Activated CD8-positive, alpha-beta memory T cell treated with anti-CD3 and anti-CD28 coated beads, Interleukin-2, amount 10 ng/mL, durations not matched to agents 7 days and 5 days (primary cell): ENCODE results near the gene ELAVL4. TPM values are rescaled to one million over a fixed set of nuclear protein-coding genes. Genes with fewer than 3 reads are reported as not detected.

Experiments used
- ATAC-seq: fragments of 150-1000 bp; cut with Tn5 transposase; one replicate; pipeline ENCODE4 v1.10.0; 2021; ENCODE audit warnings: moderate library complexity
- CTCF ChIA-PET: fragments of 350-600 bp; sonication (Branson Sonifier 250); formaldehyde crosslinking; loops from one replicate; lab custom pipeline; 2021; ENCODE audit warnings: antibody characterized with exemption; lab: Charles Lee
- DNase-seq: peaks from one replicate; pipeline ENCODE4 v3.0.0-alpha.2; 2020
- H3K27ac Mint-ChIP-seq: one replicate; pipeline ENCODE4 v1.8.0; 2021; ENCODE audit warnings: mild to moderate bottlenecking, mixed read lengths
- H3K27me3 Mint-ChIP-seq: one replicate; pipeline ENCODE4 v1.8.0; 2021; ENCODE audit warnings: mixed read lengths
- H3K36me3 Mint-ChIP-seq: one replicate; pipeline ENCODE4 v1.8.0; 2021; ENCODE audit warnings: mild to moderate bottlenecking, mixed read lengths
- H3K4me1 Mint-ChIP-seq: one replicate; pipeline ENCODE4 v1.8.0; 2021; ENCODE audit warnings: mixed read lengths
- H3K4me3 Mint-ChIP-seq: one replicate; pipeline ENCODE4 v1.8.0; 2021; ENCODE audit warnings: mild to moderate bottlenecking, moderate library complexity, mixed read lengths
- H3K9me3 Mint-ChIP-seq: one replicate; pipeline ENCODE4 v1.8.0; 2022; ENCODE audit warnings: low read depth, mixed read lengths
- total RNA-seq, 2 experiments: library from RNA; stranded (reverse); gene quantifications; one replicate each; pipeline ENCODE4 v1.2.3, GENCODE V29; 2021

ELAVL4 gene
- total RNA-seq, 2 experiments from 2014 or later = not detected

DNA sequence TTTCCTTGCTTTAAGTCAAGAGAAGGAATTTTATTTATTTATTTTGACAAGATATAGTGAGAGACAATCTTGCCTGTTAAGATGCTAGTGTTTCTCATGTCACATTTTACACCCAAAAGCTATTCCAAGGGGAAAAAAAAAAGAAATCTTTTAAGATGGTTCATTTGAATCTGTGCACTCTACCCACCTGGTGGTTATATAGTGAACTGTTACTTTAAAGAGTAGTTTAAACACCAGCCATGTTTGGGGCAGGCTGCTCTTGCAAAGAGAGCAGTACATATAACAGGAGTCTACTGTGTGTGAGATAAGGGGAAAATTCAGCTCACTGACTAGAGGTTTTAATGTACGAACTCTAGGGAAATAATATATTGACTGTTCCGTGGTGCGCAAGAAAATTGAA lies 3.3 kb upstream of the ELAVL4 start:
- peaks cover 3% of the 10 kb centered on the region for H3K9me3 Mint-ChIP-seq
- CTCF ChIA-PET = no interaction called here
- peaks cover 26% of the 10 kb centered on the region for H3K27me3 Mint-ChIP-seq
- H3K4me1 Mint-ChIP-seq = peaks cover 6% of the 10 kb centered on the region
- H3K4me3 Mint-ChIP-seq = no peak overlapping the region
- no peaks in the 10 kb centered on the region for H3K36me3 Mint-ChIP-seq
- ATAC-seq (no peak), DNase-seq (no peak)
- H3K27ac Mint-ChIP-seq = no peak overlapping the region

DNA sequence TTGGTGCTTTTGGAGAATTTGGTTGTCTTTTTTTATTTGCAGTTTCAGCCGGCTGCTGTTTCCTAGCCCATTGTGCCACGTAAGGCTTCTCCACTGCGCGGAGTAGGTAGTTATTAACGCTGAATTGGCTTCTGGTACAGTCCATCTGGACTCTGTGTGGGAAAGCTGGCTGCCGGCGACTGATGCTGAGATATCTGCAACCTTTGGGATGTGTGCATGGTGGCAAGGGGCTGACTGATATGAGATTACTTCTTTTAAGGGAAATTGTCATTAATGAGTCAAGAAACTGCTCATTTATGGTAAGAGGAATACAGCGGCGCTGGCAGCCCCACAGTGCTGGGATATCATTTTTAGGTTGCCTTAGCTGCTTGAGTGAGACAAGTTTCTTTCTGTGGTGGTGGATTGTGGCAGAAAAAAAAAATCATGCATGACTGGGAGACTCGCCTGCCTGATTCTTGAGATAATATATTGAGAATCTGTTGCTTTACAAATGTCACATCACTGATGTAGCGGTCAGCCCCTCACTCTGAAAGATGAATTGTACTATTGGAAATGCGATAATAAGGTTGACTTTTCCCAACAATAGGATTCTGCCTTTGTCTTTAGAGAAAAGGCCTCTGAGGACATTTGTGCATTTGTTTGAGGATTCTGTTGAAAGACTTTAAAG lies 2.5 kb upstream of the ELAVL4 start:
- no peak for ATAC-seq
- Mint-ChIP-seq H3K9me3 (peaks cover 3% of the 10 kb centered on the region), H3K4me3 (no peak overlapping the region), H3K4me1 (peaks cover 6% of the 10 kb centered on the region), H3K27me3 (peaks cover 34% of the 10 kb centered on the region), H3K36me3 (no peaks in the 10 kb centered on the region), H3K27ac (no peak overlapping the region)
- CTCF ChIA-PET = no interaction called here
- no peak for DNase-seq

DNA sequence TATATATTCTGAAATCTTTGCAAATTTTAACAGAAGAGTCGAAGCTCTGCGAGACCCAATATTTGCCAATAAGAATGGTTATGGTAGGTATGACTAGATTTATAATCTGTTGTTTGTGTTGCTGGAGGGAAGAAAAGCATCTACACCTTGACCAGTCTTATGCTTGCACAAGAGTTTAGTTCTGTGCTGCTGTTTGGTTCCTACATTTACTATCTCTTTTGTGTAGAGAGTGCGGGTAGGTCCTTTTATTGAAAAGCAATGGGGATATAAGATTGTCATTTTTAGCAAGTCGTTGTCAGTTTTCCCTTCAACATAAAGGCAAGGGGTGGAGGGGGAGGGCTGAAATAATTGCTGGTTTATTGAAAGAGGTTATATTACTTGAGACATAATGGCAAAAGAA lies 396 bp downstream of the ELAVL4 start:
- H3K9me3 Mint-ChIP-seq = peaks cover 3% of the 10 kb centered on the region
- ATAC-seq = no peak
- CTCF ChIA-PET = no interaction called here
- no peak overlapping the region for H3K27ac Mint-ChIP-seq
- H3K4me1 Mint-ChIP-seq = peaks cover 6% of the 10 kb centered on the region
- no peaks in the 10 kb centered on the region for H3K36me3 Mint-ChIP-seq
- H3K27me3 Mint-ChIP-seq = peaks cover 46% of the 10 kb centered on the region
- no peak overlapping the region for H3K4me3 Mint-ChIP-seq
- DNase-seq = no peak

DNA sequence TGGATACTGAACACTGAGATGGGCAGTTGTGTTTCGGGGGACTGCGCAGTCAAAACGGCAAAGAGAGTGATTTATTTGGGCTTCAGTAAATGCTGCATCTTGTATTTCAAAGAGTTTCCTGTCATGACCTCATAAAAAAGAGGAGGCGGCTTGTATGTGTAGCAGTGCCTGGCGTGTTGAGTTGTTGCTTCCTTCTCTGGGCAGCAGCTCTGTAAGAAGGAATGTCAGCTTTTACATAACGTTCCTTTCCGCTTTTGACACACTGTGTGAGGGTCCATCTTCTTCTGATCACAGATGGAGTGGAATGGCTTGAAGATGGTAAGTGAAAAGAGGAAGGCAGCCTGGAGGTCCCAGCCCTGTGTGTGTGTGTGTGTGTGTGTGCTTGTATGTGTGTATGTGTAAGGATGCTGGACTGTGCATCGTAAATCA lies 941 bp downstream of the ELAVL4 start:
- no peak for DNase-seq
- Mint-ChIP-seq H3K27ac (no peak overlapping the region), H3K4me1 (peaks cover 6% of the 10 kb centered on the region), H3K27me3 (peaks cover 46% of the 10 kb centered on the region), H3K4me3 (no peak overlapping the region), H3K9me3 (peaks cover 3% of the 10 kb centered on the region), H3K36me3 (no peaks in the 10 kb centered on the region)
- no peak for ATAC-seq
- CTCF ChIA-PET = no interaction called here

DNA sequence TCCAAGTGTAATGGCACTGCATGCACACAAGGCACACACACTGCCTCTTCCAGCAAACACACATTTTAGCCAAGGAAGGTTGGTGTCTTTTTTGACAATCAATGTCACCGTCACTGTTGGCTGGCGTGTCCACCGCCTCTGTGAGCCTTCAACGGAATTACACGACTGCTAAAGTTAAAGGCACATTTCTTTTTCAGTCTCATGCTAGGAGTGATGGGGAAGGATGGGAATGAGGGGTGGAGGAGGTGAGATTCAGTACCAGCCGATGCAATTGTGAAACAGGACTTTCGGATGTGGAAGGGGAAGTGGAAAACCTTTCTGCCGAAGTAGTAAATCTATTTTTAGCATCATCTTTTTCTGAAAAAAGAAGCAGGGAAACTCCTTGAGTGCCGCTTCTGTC lies 1.4 kb downstream of the ELAVL4 start:
- Mint-ChIP-seq H3K4me1 (peaks cover 6% of the 10 kb centered on the region), H3K9me3 (peaks cover 3% of the 10 kb centered on the region), H3K4me3 (no peak overlapping the region), H3K36me3 (no peaks in the 10 kb centered on the region), H3K27ac (no peak overlapping the region), H3K27me3 (peaks cover 46% of the 10 kb centered on the region)
- DNase-seq (no peak), ATAC-seq (no peak)
- CTCF ChIA-PET = no interaction called here

DNA sequence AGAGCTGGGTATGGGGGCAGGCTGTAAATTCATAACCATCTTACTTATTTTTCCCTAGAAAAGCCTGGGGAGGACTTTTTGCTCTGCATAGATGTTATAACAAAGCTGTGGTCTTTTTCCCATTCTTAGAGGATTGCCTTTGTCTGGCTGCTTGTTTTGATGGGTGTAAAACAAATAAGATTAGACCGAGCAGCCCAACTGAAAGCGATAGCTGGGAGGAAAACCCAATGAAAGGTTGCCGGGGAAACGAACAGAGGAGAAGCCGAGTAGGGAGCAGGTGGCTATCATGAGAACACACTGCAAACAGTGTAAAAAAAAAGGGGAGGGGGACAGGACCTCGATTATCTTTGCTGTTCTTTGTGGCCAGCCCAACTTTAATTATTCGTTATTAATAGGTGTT lies 1.9 kb downstream of the ELAVL4 start:
- H3K4me3 Mint-ChIP-seq = no peak overlapping the region
- H3K4me1 Mint-ChIP-seq = peaks cover 6% of the 10 kb centered on the region
- peaks cover 3% of the 10 kb centered on the region for H3K9me3 Mint-ChIP-seq
- DNase-seq = no peak
- H3K27ac Mint-ChIP-seq = no peak overlapping the region
- no peaks in the 10 kb centered on the region for H3K36me3 Mint-ChIP-seq
- peaks cover 46% of the 10 kb centered on the region for H3K27me3 Mint-ChIP-seq
- ATAC-seq = no peak
- CTCF ChIA-PET = no interaction called here

DNA sequence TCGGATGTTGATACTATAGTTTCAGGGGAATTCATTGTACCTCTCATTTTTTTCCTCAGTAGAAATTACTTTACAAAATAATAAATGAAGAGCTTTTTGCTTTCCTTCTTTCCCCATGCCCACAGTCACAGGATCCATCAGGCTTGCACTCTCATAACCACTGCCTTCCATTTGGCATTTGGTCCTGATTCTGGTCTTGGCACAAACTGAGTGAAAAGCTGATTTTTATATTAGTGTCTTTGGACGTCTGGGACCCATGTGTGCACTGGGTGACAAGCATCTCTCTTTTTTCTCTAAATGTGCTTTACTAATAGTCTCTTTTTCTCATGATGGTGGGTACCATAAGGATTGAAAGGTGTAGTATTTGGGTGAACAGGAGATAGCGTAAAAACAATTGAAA lies 2.8 kb downstream of the ELAVL4 start:
- peaks cover 6% of the 10 kb centered on the region for H3K4me1 Mint-ChIP-seq
- peaks cover 46% of the 10 kb centered on the region for H3K27me3 Mint-ChIP-seq
- H3K27ac Mint-ChIP-seq = no peak overlapping the region
- H3K9me3 Mint-ChIP-seq = peaks cover 3% of the 10 kb centered on the region
- H3K36me3 Mint-ChIP-seq = no peaks in the 10 kb centered on the region
- ATAC-seq = no peak
- no peak overlapping the region for H3K4me3 Mint-ChIP-seq
- CTCF ChIA-PET = no interaction called here
- no peak for DNase-seq

DNA sequence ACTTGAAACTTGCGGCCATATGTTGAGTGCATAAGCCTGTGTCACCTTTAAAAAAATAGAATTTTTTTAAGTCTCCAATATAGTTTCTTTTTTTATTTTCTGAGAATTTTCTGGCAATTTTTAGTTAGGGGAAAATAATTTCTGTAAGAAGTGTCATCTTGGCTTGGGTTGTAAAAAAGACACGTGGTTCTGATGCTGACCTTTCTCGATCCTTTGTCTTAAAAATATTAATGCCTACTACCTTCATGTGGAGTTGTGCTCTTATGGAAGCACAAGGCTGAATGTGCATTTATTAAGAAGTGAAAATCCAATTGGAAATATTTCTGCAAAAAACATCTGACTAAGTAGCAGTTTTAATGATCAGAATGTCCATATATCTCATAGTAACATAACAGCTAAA lies 3.5 kb downstream of the ELAVL4 start:
- Mint-ChIP-seq H3K4me3 (no peak overlapping the region), H3K27ac (no peak overlapping the region), H3K9me3 (peaks cover 3% of the 10 kb centered on the region), H3K36me3 (no peaks in the 10 kb centered on the region), H3K4me1 (peaks cover 6% of the 10 kb centered on the region), H3K27me3 (peaks cover 46% of the 10 kb centered on the region)
- CTCF ChIA-PET = no interaction called here
- ATAC-seq (no peak), DNase-seq (no peak)

DNA sequence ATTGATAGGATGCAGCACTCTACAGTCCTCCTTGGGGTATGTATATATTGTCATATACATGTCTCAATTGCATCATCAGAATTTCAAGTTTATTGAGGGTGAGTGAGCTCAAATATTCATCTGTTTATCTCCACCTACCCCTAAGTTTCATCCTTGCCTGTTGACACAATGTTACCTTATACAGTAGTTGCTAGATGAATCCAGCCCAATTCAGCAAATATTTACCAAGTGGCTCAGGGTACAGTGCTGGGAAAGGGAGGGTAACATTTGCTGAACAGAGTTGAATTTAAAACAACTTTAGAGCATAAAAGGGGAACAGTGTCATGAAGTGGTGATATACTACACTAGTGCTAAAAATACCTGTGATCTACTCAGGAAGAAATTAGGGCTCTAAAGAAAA lies 14.4 kb downstream of the ELAVL4 start:
- Mint-ChIP-seq H3K9me3 (no peaks in the 10 kb centered on the region), H3K4me3 (no peak overlapping the region), H3K4me1 (no peaks in the 10 kb centered on the region), H3K27ac (no peak overlapping the region), H3K36me3 (no peaks in the 10 kb centered on the region), H3K27me3 (no peaks in the 10 kb centered on the region)
- CTCF ChIA-PET = no interaction called here
- ATAC-seq = no peak
- no peak for DNase-seq

DNA sequence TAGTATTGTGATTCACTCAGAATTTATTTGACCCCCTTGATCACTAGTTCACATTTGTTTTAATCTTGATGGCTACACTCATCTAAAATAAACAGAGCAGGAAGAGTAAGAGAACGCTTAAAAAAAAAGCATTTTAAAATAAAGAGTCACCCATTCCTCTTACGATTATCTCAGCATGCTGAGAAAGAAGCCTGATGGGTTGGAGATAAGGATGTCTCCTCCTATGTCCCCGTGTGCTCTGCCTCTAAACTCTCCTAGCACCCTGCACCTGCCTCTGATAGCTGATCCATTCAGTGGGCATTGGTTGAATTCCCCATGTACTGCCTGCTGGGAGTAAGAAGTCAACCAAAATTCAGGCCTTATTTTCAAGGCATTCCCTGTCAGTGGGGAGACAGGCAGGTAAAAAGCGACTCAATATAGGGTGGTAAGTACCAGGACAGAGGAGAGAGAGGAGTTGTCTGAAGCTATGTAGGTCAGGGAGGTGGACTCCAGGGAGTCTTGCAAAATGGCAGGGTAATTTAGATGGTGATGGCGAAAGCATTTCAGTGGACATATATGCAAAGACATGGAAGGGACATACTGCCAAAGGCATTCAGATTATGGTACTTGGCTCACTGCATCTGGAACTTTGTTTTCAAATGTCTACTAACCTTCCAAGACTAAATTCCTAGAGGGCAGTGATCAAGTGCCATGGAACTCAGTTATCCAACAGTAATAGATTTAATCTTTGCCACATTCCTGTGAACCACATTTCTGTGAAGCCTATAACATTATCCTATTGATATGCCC lies 18.4 kb downstream of the ELAVL4 start:
- no peaks in the 10 kb centered on the region for H3K36me3 Mint-ChIP-seq
- no peak overlapping the region for H3K4me3 Mint-ChIP-seq
- no peak for ATAC-seq
- no peaks in the 10 kb centered on the region for H3K4me1 Mint-ChIP-seq
- no peak overlapping the region for H3K27ac Mint-ChIP-seq
- no peak for DNase-seq
- no peaks in the 10 kb centered on the region for H3K9me3 Mint-ChIP-seq
- no peaks in the 10 kb centered on the region for H3K27me3 Mint-ChIP-seq
- CTCF ChIA-PET = no interaction called here

DNA sequence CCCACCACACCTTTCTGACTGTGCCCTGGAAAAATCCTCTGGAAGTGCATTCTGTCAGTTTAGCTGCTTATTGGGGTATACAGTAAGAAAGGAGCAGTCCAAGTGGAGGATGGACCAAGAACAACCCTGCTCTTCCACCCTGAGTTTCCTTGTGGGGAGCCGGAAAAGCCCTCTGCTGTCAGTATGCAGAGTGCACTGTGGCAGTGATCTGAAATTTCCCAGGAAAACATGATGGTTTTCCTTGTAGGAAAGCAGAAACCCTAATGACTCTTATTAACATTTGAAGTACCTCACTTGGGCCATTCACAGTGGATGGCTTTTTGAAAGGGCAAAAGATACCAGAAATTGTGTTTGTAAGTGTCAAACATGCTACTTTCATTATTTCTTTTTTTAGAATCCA lies 20.5 kb downstream of the ELAVL4 start:
- no peak overlapping the region for H3K27ac Mint-ChIP-seq
- no peak for ATAC-seq
- CTCF ChIA-PET = no interaction called here
- H3K36me3 Mint-ChIP-seq = no peaks in the 10 kb centered on the region
- H3K9me3 Mint-ChIP-seq = no peaks in the 10 kb centered on the region
- no peak overlapping the region for H3K4me3 Mint-ChIP-seq
- H3K4me1 Mint-ChIP-seq = no peaks in the 10 kb centered on the region
- no peaks in the 10 kb centered on the region for H3K27me3 Mint-ChIP-seq
- no peak for DNase-seq

DNA sequence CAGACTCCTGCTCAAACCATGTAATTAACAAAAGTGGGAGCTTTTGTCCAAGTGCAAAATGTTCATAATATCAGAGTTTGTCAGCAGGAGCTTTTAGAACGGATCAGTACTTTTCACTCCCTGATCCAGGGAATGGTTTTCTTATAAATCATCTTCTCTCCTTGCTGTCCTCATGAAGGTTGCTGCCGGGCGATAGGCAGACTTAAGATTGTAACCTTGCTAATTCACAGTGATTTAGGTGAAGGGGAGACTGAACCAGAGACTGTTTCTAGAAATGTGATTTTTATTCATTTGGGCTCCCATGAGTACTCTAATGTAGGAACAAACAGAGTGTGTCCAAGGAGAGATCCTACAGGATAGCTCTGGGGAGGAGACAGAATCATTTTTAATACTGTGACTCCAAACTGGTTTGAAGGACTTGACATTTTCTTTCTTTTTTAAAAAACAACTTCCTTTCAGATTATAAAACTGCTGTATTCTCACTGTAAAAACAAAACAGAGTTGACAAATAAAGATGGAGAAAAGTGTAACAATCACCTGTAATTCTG lies 23.7 kb downstream of the ELAVL4 start:
- no peak overlapping the region for H3K27ac Mint-ChIP-seq

DNA sequence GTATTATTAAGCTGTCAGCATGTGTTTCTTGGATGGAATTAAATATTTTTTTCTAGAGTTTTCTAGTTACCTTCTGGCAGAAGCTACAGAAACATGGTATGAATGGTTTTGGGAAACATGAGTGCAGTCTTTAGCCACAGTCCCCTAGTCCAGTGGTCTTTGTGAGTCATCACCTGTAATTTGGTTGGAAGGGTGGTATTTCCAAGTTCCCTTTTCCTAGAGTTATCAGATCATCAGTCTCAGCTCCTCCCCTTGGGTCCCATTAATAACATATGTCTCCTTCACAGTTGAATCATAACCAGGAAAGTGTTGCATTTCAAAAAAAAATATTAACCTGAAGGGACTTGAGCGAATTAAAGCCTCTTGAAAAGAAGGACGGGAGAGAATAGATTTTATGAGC lies 27.0 kb downstream of the ELAVL4 start:
- CTCF ChIA-PET = no interaction called here
- Mint-ChIP-seq H3K27ac (no peak overlapping the region), H3K27me3 (no peaks in the 10 kb centered on the region), H3K36me3 (no peaks in the 10 kb centered on the region), H3K4me3 (no peak overlapping the region), H3K4me1 (no peaks in the 10 kb centered on the region), H3K9me3 (no peaks in the 10 kb centered on the region)
- ATAC-seq (no peak), DNase-seq (no peak)

More for the DNA sequence above, 23.7 kb downstream of the ELAVL4 start:
- Mint-ChIP-seq H3K4me1 (no peaks in the 10 kb centered on the region), H3K27me3 (no peaks in the 10 kb centered on the region), H3K36me3 (no peaks in the 10 kb centered on the region), H3K4me3 (no peak overlapping the region), H3K9me3 (no peaks in the 10 kb centered on the region)
- ATAC-seq = no peak
- no peak for DNase-seq
- CTCF ChIA-PET = no interaction called here
